ENCODE results near the gene FRS3. TPM values are rescaled to one million over a fixed set of nuclear protein-coding genes. Genes with fewer than 3 reads are reported as not detected.

The FRS3 gene
- total and polyA plus RNA-seq, 9 of the 15 experiments (the other 6 are each of a cell fraction or from before 2014, with no cell fraction given) = 0.03 to 3.7 (median 1.6) TPM

GRCh38 chr6:41723530-41724227 lies 56.0 kb downstream of the FRS3 start (continued):
- TF ChIP-seq, protein P1, sequence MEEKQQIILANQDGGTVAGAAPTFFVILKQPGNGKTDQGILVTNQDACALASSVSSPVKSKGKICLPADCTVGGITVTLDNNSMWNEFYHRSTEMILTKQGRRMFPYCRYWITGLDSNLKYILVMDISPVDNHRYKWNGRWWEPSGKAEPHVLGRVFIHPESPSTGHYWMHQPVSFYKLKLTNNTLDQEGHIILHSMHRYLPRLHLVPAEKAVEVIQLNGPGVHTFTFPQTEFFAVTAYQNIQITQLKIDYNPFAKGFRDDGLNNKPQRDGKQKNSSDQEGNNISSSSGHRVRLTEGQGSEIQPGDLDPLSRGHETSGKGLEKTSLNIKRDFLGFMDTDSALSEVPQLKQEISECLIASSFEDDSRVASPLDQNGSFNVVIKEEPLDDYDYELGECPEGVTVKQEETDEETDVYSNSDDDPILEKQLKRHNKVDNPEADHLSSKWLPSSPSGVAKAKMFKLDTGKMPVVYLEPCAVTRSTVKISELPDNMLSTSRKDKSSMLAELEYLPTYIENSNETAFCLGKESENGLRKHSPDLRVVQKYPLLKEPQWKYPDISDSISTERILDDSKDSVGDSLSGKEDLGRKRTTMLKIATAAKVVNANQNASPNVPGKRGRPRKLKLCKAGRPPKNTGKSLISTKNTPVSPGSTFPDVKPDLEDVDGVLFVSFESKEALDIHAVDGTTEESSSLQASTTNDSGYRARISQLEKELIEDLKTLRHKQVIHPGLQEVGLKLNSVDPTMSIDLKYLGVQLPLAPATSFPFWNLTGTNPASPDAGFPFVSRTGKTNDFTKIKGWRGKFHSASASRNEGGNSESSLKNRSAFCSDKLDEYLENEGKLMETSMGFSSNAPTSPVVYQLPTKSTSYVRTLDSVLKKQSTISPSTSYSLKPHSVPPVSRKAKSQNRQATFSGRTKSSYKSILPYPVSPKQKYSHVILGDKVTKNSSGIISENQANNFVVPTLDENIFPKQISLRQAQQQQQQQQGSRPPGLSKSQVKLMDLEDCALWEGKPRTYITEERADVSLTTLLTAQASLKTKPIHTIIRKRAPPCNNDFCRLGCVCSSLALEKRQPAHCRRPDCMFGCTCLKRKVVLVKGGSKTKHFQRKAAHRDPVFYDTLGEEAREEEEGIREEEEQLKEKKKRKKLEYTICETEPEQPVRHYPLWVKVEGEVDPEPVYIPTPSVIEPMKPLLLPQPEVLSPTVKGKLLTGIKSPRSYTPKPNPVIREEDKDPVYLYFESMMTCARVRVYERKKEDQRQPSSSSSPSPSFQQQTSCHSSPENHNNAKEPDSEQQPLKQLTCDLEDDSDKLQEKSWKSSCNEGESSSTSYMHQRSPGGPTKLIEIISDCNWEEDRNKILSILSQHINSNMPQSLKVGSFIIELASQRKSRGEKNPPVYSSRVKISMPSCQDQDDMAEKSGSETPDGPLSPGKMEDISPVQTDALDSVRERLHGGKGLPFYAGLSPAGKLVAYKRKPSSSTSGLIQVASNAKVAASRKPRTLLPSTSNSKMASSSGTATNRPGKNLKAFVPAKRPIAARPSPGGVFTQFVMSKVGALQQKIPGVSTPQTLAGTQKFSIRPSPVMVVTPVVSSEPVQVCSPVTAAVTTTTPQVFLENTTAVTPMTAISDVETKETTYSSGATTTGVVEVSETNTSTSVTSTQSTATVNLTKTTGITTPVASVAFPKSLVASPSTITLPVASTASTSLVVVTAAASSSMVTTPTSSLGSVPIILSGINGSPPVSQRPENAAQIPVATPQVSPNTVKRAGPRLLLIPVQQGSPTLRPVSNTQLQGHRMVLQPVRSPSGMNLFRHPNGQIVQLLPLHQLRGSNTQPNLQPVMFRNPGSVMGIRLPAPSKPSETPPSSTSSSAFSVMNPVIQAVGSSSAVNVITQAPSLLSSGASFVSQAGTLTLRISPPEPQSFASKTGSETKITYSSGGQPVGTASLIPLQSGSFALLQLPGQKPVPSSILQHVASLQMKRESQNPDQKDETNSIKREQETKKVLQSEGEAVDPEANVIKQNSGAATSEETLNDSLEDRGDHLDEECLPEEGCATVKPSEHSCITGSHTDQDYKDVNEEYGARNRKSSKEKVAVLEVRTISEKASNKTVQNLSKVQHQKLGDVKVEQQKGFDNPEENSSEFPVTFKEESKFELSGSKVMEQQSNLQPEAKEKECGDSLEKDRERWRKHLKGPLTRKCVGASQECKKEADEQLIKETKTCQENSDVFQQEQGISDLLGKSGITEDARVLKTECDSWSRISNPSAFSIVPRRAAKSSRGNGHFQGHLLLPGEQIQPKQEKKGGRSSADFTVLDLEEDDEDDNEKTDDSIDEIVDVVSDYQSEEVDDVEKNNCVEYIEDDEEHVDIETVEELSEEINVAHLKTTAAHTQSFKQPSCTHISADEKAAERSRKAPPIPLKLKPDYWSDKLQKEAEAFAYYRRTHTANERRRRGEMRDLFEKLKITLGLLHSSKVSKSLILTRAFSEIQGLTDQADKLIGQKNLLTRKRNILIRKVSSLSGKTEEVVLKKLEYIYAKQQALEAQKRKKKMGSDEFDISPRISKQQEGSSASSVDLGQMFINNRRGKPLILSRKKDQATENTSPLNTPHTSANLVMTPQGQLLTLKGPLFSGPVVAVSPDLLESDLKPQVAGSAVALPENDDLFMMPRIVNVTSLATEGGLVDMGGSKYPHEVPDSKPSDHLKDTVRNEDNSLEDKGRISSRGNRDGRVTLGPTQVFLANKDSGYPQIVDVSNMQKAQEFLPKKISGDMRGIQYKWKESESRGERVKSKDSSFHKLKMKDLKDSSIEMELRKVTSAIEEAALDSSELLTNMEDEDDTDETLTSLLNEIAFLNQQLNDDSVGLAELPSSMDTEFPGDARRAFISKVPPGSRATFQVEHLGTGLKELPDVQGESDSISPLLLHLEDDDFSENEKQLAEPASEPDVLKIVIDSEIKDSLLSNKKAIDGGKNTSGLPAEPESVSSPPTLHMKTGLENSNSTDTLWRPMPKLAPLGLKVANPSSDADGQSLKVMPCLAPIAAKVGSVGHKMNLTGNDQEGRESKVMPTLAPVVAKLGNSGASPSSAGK (IDR thresholded peaks at IDR 0.05) = no peak
- no peak for TF ChIP-seq RAD51 (IDR thresholded peaks at IDR 0.05; ENCODE audit: borderline replicate concordance, low read depth)
- no peak for TF ChIP-seq MECOM (CRISPR knock-in tag; IDR thresholded peaks at IDR 0.05)
- no peak for TF ChIP-seq NR2C2 (CRISPR knock-in tag; IDR thresholded peaks at IDR 0.05)
- peak; percentile 30; the same call in 1 of the 2 replicates for TF ChIP-seq NR2C2 (tag; IDR thresholded peaks at IDR 0.05)
- TF ChIP-seq ATF7 (IDR thresholded peaks at IDR 0.05) = peak; percentile 53; the same call in 1 of the 2 replicates
- TF ChIP-seq ZNF561 (CRISPR knock-in tag; conservative IDR thresholded peaks at IDR 0.05) = no peak
- TF ChIP-seq ZNF239 (CRISPR knock-in tag; IDR thresholded peaks at IDR 0.05) = no peak
- TF ChIP-seq GABPA (tag; conservative IDR thresholded peaks at IDR 0.05; ENCODE audit: low read depth) = peak; percentile 78
- TF ChIP-seq, protein P2, sequence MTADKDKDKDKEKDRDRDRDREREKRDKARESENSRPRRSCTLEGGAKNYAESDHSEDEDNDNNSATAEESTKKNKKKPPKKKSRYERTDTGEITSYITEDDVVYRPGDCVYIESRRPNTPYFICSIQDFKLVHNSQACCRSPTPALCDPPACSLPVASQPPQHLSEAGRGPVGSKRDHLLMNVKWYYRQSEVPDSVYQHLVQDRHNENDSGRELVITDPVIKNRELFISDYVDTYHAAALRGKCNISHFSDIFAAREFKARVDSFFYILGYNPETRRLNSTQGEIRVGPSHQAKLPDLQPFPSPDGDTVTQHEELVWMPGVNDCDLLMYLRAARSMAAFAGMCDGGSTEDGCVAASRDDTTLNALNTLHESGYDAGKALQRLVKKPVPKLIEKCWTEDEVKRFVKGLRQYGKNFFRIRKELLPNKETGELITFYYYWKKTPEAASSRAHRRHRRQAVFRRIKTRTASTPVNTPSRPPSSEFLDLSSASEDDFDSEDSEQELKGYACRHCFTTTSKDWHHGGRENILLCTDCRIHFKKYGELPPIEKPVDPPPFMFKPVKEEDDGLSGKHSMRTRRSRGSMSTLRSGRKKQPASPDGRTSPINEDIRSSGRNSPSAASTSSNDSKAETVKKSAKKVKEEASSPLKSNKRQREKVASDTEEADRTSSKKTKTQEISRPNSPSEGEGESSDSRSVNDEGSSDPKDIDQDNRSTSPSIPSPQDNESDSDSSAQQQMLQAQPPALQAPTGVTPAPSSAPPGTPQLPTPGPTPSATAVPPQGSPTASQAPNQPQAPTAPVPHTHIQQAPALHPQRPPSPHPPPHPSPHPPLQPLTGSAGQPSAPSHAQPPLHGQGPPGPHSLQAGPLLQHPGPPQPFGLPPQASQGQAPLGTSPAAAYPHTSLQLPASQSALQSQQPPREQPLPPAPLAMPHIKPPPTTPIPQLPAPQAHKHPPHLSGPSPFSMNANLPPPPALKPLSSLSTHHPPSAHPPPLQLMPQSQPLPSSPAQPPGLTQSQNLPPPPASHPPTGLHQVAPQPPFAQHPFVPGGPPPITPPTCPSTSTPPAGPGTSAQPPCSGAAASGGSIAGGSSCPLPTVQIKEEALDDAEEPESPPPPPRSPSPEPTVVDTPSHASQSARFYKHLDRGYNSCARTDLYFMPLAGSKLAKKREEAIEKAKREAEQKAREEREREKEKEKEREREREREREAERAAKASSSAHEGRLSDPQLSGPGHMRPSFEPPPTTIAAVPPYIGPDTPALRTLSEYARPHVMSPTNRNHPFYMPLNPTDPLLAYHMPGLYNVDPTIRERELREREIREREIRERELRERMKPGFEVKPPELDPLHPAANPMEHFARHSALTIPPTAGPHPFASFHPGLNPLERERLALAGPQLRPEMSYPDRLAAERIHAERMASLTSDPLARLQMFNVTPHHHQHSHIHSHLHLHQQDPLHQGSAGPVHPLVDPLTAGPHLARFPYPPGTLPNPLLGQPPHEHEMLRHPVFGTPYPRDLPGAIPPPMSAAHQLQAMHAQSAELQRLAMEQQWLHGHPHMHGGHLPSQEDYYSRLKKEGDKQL (CRISPR knock-in tag; IDR thresholded peaks at IDR 0.05; ENCODE audit: borderline replicate concordance) = 0 out of 2 replicates have a peak, but pooled peaks have one; percentile 36

Data from K562 (cell line).